MM.1S (cell line): Measurements from ENCODE around the gene CFAP46.

Source experiments
- DNase-seq: peaks from one replicate; pipeline ENCODE4 v3.0.0-alpha.2; 2015
- H2AFZ ChIP-seq: fragments of 300-600 bp; sonication (generic); 2 replicates; pipeline ENCODE4 v1.6.0; 2016; ENCODE audit warnings: antibody characterized with exemption, low read length
- H3F3A ChIP-seq: fragments of 300-600 bp; sonication (generic); 2 replicates; pipeline ENCODE4 v1.6.1; 2016; ENCODE audit warnings: mild to moderate bottlenecking, antibody characterized with exemption, low read length, moderate library complexity, mixed read lengths; ENCODE audit not compliant: insufficient read depth
- H3K27ac ChIP-seq: fragments of 300-600 bp; sonication (generic); 2 replicates; pipeline ENCODE4 v1.5.1; 2016; ENCODE audit warnings: mild to moderate bottlenecking, low read length
- H3K27me3 ChIP-seq: fragments of 300-600 bp; sonication (generic); replicated peaks from 2 replicates; pipeline ENCODE4 v1.6.0; 2016; ENCODE audit warnings: low read length; ENCODE audit not compliant: insufficient read depth
- H3K36me3 ChIP-seq: fragments of 300-600 bp; sonication (generic); replicated peaks from 2 replicates; pipeline ENCODE4 v1.6.1; 2016; ENCODE audit warnings: mild to moderate bottlenecking, low read length, mixed read lengths; ENCODE audit not compliant: insufficient read depth
- H3K4me1 ChIP-seq: fragments of 300-600 bp; sonication (generic); 2 replicates; pipeline ENCODE4 v1.6.1; 2016; ENCODE audit warnings: low read length, mixed read lengths
- H3K4me2 ChIP-seq: fragments of 300-600 bp; sonication (generic); 2 replicates; pipeline ENCODE4 v1.6.0; 2016; ENCODE audit warnings: low read depth, low read length
- H3K4me3 ChIP-seq: fragments of 300-600 bp; sonication (generic); 2 replicates; pipeline ENCODE4 v1.5.1; 2016; ENCODE audit warnings: low read length, mixed read lengths
- H3K79me2 ChIP-seq: fragments of 300-600 bp; sonication (generic); 2 replicates; pipeline ENCODE4 v1.6.1; 2016; ENCODE audit warnings: mixed run types, low read length, mixed read lengths
- H3K9ac ChIP-seq: fragments of 300-600 bp; sonication (generic); 2 replicates; pipeline ENCODE4 v1.6.1; 2016; ENCODE audit warnings: low read length, mixed read lengths
- H3K9me2 ChIP-seq: fragments of 300-600 bp; sonication (generic); replicated peaks from 2 replicates; pipeline ENCODE4 v1.6.1; 2016; ENCODE audit warnings: mild to moderate bottlenecking, low read length, mixed read lengths; ENCODE audit not compliant: insufficient read depth
- H3K9me3 ChIP-seq: fragments of 300-600 bp; sonication (generic); replicated peaks from 2 replicates; pipeline ENCODE4 v1.6.1; 2016; ENCODE audit warnings: mild to moderate bottlenecking, low read length, mixed read lengths; ENCODE audit not compliant: insufficient read depth
- H4K20me1 ChIP-seq: fragments of 300-600 bp; sonication (generic); 2 replicates; pipeline ENCODE4 v1.6.1; 2016; ENCODE audit warnings: mild to moderate bottlenecking, low read length, moderate library complexity, mixed read lengths; ENCODE audit not compliant: insufficient read depth
- CTCF ChIP-seq: fragments of 300-600 bp; sonication (generic); IDR thresholded peaks from 2 replicates; pipeline ENCODE4 v1.5.1; 2016; ENCODE audit warnings: antibody characterized with exemption, low read length, mixed read lengths
- EZH2 ChIP-seq: fragments of 300-600 bp; sonication (generic); optimal IDR thresholded peaks from 2 replicates; pipeline ENCODE3; 2017; ENCODE audit warnings: low read depth, mild to moderate bottlenecking, antibody characterized with exemption, low read length, mixed read lengths
- EZH2phosphoT487 ChIP-seq: fragments of 300-600 bp; sonication (generic); IDR thresholded peaks from 2 replicates; pipeline ENCODE4 v1.6.1; 2018; ENCODE audit warnings: antibody characterized with exemption, low read length

CFAP46 gene

GRCh38 chr10:132866601-132867381, 75.6 kb downstream of the CFAP46 start:
- no peaks in the 10 kb centered on the region for H3K9me2 ChIP-seq
- H2AFZ ChIP-seq: no peak overlapping the region
- DNase-seq: no peak
- H3K79me2 ChIP-seq: no peaks in the 10 kb centered on the region
- no peaks in the 10 kb centered on the region for H3K36me3 ChIP-seq
- H3K4me2 ChIP-seq: no peak overlapping the region
- TF ChIP-seq EZH2 (no peak), CTCF (no peak), EZH2phosphoT487 (no peak)
- no peaks in the 10 kb centered on the region for H3K4me1 ChIP-seq
- H3F3A ChIP-seq: no peaks in the 10 kb centered on the region
- H3K27me3 ChIP-seq: peaks cover 49% of the 10 kb centered on the region
- H3K9ac ChIP-seq: no peak overlapping the region
- H4K20me1 ChIP-seq: no peaks in the 10 kb centered on the region
- H3K9me3 ChIP-seq: no peaks in the 10 kb centered on the region
- no peak overlapping the region for H3K4me3 ChIP-seq
- no peak overlapping the region for H3K27ac ChIP-seq

- Histone ChIP-seq H2AFZ (no peak overlapping the region), H3K27ac (no peak overlapping the region)
- DNase-seq: no peak
These were observed 76.3 kb downstream of the CFAP46 start for GRCh38 chr10:132865851-132866600.

GRCh38 chr10:132865171-132865631, 77.2 kb downstream of the CFAP46 start:
- Histone ChIP-seq H3K9ac (no peak overlapping the region), H3K27ac (no peak overlapping the region), H4K20me1 (no peaks in the 10 kb centered on the region), H3K9me3 (no peaks in the 10 kb centered on the region), H3K9me2 (no peaks in the 10 kb centered on the region), H3F3A (no peaks in the 10 kb centered on the region), H3K36me3 (no peaks in the 10 kb centered on the region), H2AFZ (no peak overlapping the region), H3K27me3 (peaks cover 49% of the 10 kb centered on the region), H3K4me3 (no peak overlapping the region), H3K79me2 (no peaks in the 10 kb centered on the region), H3K4me1 (no peaks in the 10 kb centered on the region), H3K4me2 (no peak overlapping the region)
- DNase-seq: no peak
- TF ChIP-seq EZH2phosphoT487 (no peak), EZH2 (no peak), CTCF (no peak)

More at GRCh38 chr10:132865851-132866600, 76.3 kb downstream of the CFAP46 start:
- H3K79me2 ChIP-seq: no peaks in the 10 kb centered on the region
- no peaks in the 10 kb centered on the region for H3K9me3 ChIP-seq
- peaks cover 48% of the 10 kb centered on the region for H3K27me3 ChIP-seq
- H3K4me2 ChIP-seq: no peak overlapping the region
- TF ChIP-seq EZH2 (no peak), EZH2phosphoT487 (no peak), CTCF (no peak)
- no peaks in the 10 kb centered on the region for H3K9me2 ChIP-seq
- H3K36me3 ChIP-seq: no peaks in the 10 kb centered on the region
- H4K20me1 ChIP-seq: no peaks in the 10 kb centered on the region
- no peak overlapping the region for H3K4me3 ChIP-seq
- no peaks in the 10 kb centered on the region for H3K4me1 ChIP-seq
- no peaks in the 10 kb centered on the region for H3F3A ChIP-seq
- H3K9ac ChIP-seq: no peak overlapping the region
